NOMO-1 (cell line): ENCODE data around the gene DNAJB12.
A peak's percentile ranks its signal among the peaks of the same experiment; 100 is the strongest.
"Not testable (repeated sequence)": the region's sequence is repeated elsewhere in the genome, so short reads cannot be mapped to it uniquely, and the experiment has no call there.

Experiments
- DNase-seq, 2 experiments: peaks; one replicate each; lab custom pipeline; 2025; ENCODE audit not compliant: unreplicated experiment in 2 of 2; lab: John Stamatoyannopoulos, UW

The DNAJB12 gene

GRCh38 chr10:72332423-72333111 lies 22.2 kb downstream of the DNAJB12 start:
- no peak for DNase-seq

GRCh38 chr10:72331575-72332422 lies 22.9 kb downstream of the DNAJB12 start:
- peak; percentile 95 to 98 for DNase-seq

GRCh38 chr10:72330069-72330426 lies 24.7 kb downstream of the DNAJB12 start:
- no peak for DNase-seq

- DNase-seq: no peak
Measured at GRCh38 chr10:72329290-72330068, 25.2 kb downstream of the DNAJB12 start.

- DNase-seq: peak; percentile 27 to 29
Measured at GRCh38 chr10:72328829-72329204, 25.9 kb downstream of the DNAJB12 start.

- DNase-seq: peak; percentile 28 to 46
Measured at GRCh38 chr10:72328045-72328828, 26.5 kb downstream of the DNAJB12 start.

- DNase-seq: not testable (repeated sequence)
Measured at GRCh38 chr10:72326665-72327603, 27.8 kb downstream of the DNAJB12 start.

- DNase-seq: not testable (repeated sequence)
Measured at GRCh38 chr10:72325243-72326175, 29.2 kb downstream of the DNAJB12 start.

- DNase-seq: peak; percentile 40 to 53
Measured at GRCh38 chr10:72323771-72324191, 30.9 kb downstream of the DNAJB12 start.

- no peak for DNase-seq
Measured at GRCh38 chr10:72323108-72323749, 31.5 kb downstream of the DNAJB12 start.

GRCh38 chr10:72322280-72323058 lies 32.2 kb downstream of the DNAJB12 start:
- DNase-seq: no peak

- DNase-seq: no peak
Measured at GRCh38 chr10:72322030-72322279, 32.8 kb downstream of the DNAJB12 start.

GRCh38 chr10:72321248-72322029 lies 33.3 kb downstream of the DNAJB12 start:
- DNase-seq: no peak

GRCh38 chr10:72320676-72321247 lies 34.0 kb downstream of the DNAJB12 start:
- DNase-seq: peak; percentile 89 to 91

GRCh38 chr10:72319416-72320254 lies 35.1 kb downstream of the DNAJB12 start:
- peak; percentile 86 to 93 for DNase-seq
